OCI-LY3 (cell line): ENCODE measurements around the gene KLHL4.

ENCODE experiments used
- H2AFZ ChIP-seq: fragments of 200-600, 300-600 bp; shearing (Covaris generic); 2 replicates; pipeline ENCODE4 v1.6.0; 2014; ENCODE audit warnings: antibody characterized with exemption, low read depth, low read length
- H3K27ac ChIP-seq: fragments of 200-600, 300-600 bp; sonication (generic); 2 replicates; pipeline ENCODE4 v1.5.1; 2014; ENCODE audit warnings: mild to moderate bottlenecking, low read length, moderate library complexity, mixed read lengths
- H3K27me3 ChIP-seq: fragments of 200-600, 300-600 bp; sonication (generic); 2 replicates; pipeline ENCODE4 v1.6.1; 2014; ENCODE audit warnings: low read depth, low read length, mixed read lengths
- H3K36me3 ChIP-seq: fragments of 200-600, 300-600 bp; sonication (generic); replicated peaks from 2 replicates; pipeline ENCODE3; 2014; ENCODE audit warnings: low read depth, low read length, mixed read lengths
- H3K4me1 ChIP-seq: fragments of 300-600, 200-600 bp; sonication (generic); 2 replicates; pipeline ENCODE4 v1.6.1; 2014; ENCODE audit warnings: low read length, mixed read lengths
- H3K4me2 ChIP-seq: fragments of 200-600, 300-600 bp; sonication (generic); 2 replicates; pipeline ENCODE4 v1.6.1; 2014; ENCODE audit warnings: low read length, mixed read lengths
- H3K4me3 ChIP-seq: fragments of 300-600, 200-600 bp; sonication (generic); 2 replicates; pipeline ENCODE4 v1.5.1; 2014; ENCODE audit warnings: antibody characterized with exemption, mild to moderate bottlenecking, low read length, moderate library complexity
- H3K79me2 ChIP-seq: fragments of 300-600, 200-600 bp; shearing (Covaris generic); 2 replicates; pipeline ENCODE4 v1.6.1; 2014; ENCODE audit warnings: mild to moderate bottlenecking, low read length, mixed read lengths
- H3K9ac ChIP-seq: fragments of 300-600, 200-600 bp; shearing (Covaris generic); 2 replicates; pipeline ENCODE4 v1.6.0; 2014; ENCODE audit warnings: mild to moderate bottlenecking, low read length, moderate library complexity
- H3K9me3 ChIP-seq: fragments of 200-600, 300-600 bp; shearing (Covaris generic); 2 replicates; pipeline ENCODE4 v1.6.1; 2014; ENCODE audit warnings: low read length, mixed read lengths; ENCODE audit not compliant: insufficient read depth
- H4K20me1 ChIP-seq: fragments of 200-600, 300-600 bp; sonication (generic); 2 replicates; pipeline ENCODE4 v1.6.1; 2016; ENCODE audit warnings: low read length, mixed read lengths; ENCODE audit not compliant: insufficient read depth
- CTCF ChIP-seq: fragments of 200-600, 300-600 bp; sonication (generic); IDR thresholded peaks from 2 replicates; pipeline ENCODE4 v1.5.1; 2014; ENCODE audit warnings: antibody characterized with exemption, low read length, low read depth
- EZH2phosphoT487 ChIP-seq: fragments of 200-600 bp; shearing (Covaris generic); IDR thresholded peaks from 2 replicates; pipeline ENCODE4 v1.6.1; 2018; ENCODE audit warnings: antibody characterized with exemption, mixed run types, low read depth

The KLHL4 gene

GRCh38 chrX:87489071-87489470 lies 28.5 kb upstream of the KLHL4 start:
- no peaks in the 10 kb centered on the region for H3K27me3 ChIP-seq
- H3K9me3 ChIP-seq: no peaks in the 10 kb centered on the region
- H3K4me3 ChIP-seq: no peak overlapping the region
- no peaks in the 10 kb centered on the region for H3K36me3 ChIP-seq
- H3K9ac ChIP-seq: no peak overlapping the region
- no peak overlapping the region for H3K27ac ChIP-seq
- H4K20me1 ChIP-seq: no peaks in the 10 kb centered on the region
- H3K4me2 ChIP-seq: no peak overlapping the region
- TF ChIP-seq CTCF (no peak), EZH2phosphoT487 (no peak)
- no peaks in the 10 kb centered on the region for H3K79me2 ChIP-seq
- no peaks in the 10 kb centered on the region for H3K4me1 ChIP-seq
- no peak overlapping the region for H2AFZ ChIP-seq

- Histone ChIP-seq H3K79me2 (no peaks in the 10 kb centered on the region), H3K9me3 (no peaks in the 10 kb centered on the region), H3K27ac (no peak overlapping the region), H4K20me1 (no peaks in the 10 kb centered on the region), H3K9ac (no peak overlapping the region), H3K4me2 (no peak overlapping the region), H3K4me1 (peaks cover 16% of the 10 kb centered on the region), H2AFZ (no peak overlapping the region), H3K4me3 (no peak overlapping the region), H3K36me3 (no peaks in the 10 kb centered on the region), H3K27me3 (no peaks in the 10 kb centered on the region)
- no peak for TF ChIP-seq CTCF
- TF ChIP-seq EZH2phosphoT487: no peak
Observed at GRCh38 chrX:87515836-87516235, 1.8 kb upstream of the KLHL4 start.

GRCh38 chrX:87516717-87517121 lies 883 bp upstream of the KLHL4 start:
- Histone ChIP-seq H3K4me1 (peaks cover 16% of the 10 kb centered on the region), H2AFZ (0 out of 2 replicates have a peak overlapping the region, but pooled peaks have one; percentile 88), H3K36me3 (no peaks in the 10 kb centered on the region), H3K4me2 (0 out of 2 replicates have a peak overlapping the region, but pooled peaks have one; percentile 80), H3K4me3 (no peak overlapping the region), H3K79me2 (no peaks in the 10 kb centered on the region), H3K9me3 (no peaks in the 10 kb centered on the region), H3K27me3 (no peaks in the 10 kb centered on the region), H3K9ac (no peak overlapping the region), H3K27ac (no peak overlapping the region), H4K20me1 (no peaks in the 10 kb centered on the region)
- TF ChIP-seq CTCF (no peak), EZH2phosphoT487 (no peak)

- Histone ChIP-seq H3K9ac (no peak overlapping the region), H2AFZ (peak overlapping the region; percentile 88; the same call in 1 of the 2 replicates), H3K27me3 (no peaks in the 10 kb centered on the region), H3K4me2 (peak overlapping the region; percentile 80), H3K4me1 (peaks cover 16% of the 10 kb centered on the region), H3K79me2 (no peaks in the 10 kb centered on the region), H3K9me3 (no peaks in the 10 kb centered on the region), H3K4me3 (peak overlapping the region; percentile 72), H3K27ac (no peak overlapping the region), H3K36me3 (no peaks in the 10 kb centered on the region), H4K20me1 (no peaks in the 10 kb centered on the region)
- TF ChIP-seq CTCF (no peak), EZH2phosphoT487 (no peak)
Observed at GRCh38 chrX:87518504-87518903, 902 bp downstream of the KLHL4 start.
